KOPT-K1 (cell line): ENCODE results near the gene PPY.
"Not testable (repeated sequence)": the region's sequence is repeated elsewhere in the genome, so short reads cannot be mapped to it uniquely, and the experiment has no call there.

Experiments
- H3K27ac ChIP-seq: fragments of 200-600 bp; sonication (generic); 2 replicates; pipeline ENCODE4 v1.5.1; 2016; ENCODE audit warnings: antibody characterized with exemption, mild to moderate bottlenecking, low read depth, low read length; ENCODE audit not compliant: poor library complexity, severe bottlenecking
- H3K36me3 ChIP-seq: fragments of 200-600 bp; sonication (generic); 2 replicates; pipeline ENCODE4 v1.5.1; 2017; ENCODE audit warnings: antibody characterized with exemption, mild to moderate bottlenecking, low read length, moderate library complexity; ENCODE audit not compliant: insufficient read depth
- H3K9me3 ChIP-seq: fragments of 200-600 bp; sonication (generic); 2 replicates; pipeline ENCODE4 v1.5.1; 2017; ENCODE audit warnings: antibody characterized with exemption, low read length, mild to moderate bottlenecking; ENCODE audit not compliant: insufficient read depth, poor library complexity, severe bottlenecking

Gene PPY

GRCh38 chr17:43951750-43952149, 9.5 kb upstream of the PPY start:
- Histone ChIP-seq H3K36me3 (no peaks in the 10 kb centered on the region), H3K9me3 (no peaks in the 10 kb centered on the region), H3K27ac (no peak overlapping the region)

GRCh38 chr17:43950554-43950953, 8.3 kb upstream of the PPY start:
- Histone ChIP-seq H3K9me3 (no peaks in the 10 kb centered on the region), H3K36me3 (no peaks in the 10 kb centered on the region), H3K27ac (no peak overlapping the region)

GRCh38 chr17:43949781-43950180, 7.5 kb upstream of the PPY start:
- Histone ChIP-seq H3K9me3 (no peaks in the 10 kb centered on the region), H3K27ac (no peak overlapping the region), H3K36me3 (no peaks in the 10 kb centered on the region)

- Histone ChIP-seq H3K36me3 (no peaks in the 10 kb centered on the region), H3K9me3 (no peaks in the 10 kb centered on the region), H3K27ac (no peak overlapping the region)
Measured at GRCh38 chr17:43946781-43947180, 4.5 kb upstream of the PPY start.

- H3K27ac ChIP-seq: no peak overlapping the region
- no peaks in the 10 kb centered on the region for H3K9me3 ChIP-seq
- no peaks in the 10 kb centered on the region for H3K36me3 ChIP-seq
Measured at GRCh38 chr17:43945074-43945829, 3.0 kb upstream of the PPY start.

GRCh38 chr17:43940630-43941029, 1.6 kb downstream of the PPY start:
- Histone ChIP-seq H3K9me3 (no peaks in the 10 kb centered on the region), H3K27ac (no peak overlapping the region), H3K36me3 (no peaks in the 10 kb centered on the region)

- Histone ChIP-seq H3K27ac (no peak overlapping the region), H3K36me3 (no peaks in the 10 kb centered on the region), H3K9me3 (no peaks in the 10 kb centered on the region)
Measured at GRCh38 chr17:43939886-43940285, 2.4 kb downstream of the PPY start.

GRCh38 chr17:43939452-43939851, 2.8 kb downstream of the PPY start:
- H3K36me3 ChIP-seq, H3K27ac ChIP-seq, H3K9me3 ChIP-seq: not testable (repeated sequence)

- Histone ChIP-seq H3K36me3 (no peaks in the 10 kb centered on the region), H3K9me3 (no peaks in the 10 kb centered on the region), H3K27ac (no peak overlapping the region)
Measured at GRCh38 chr17:43938838-43939182, 3.5 kb downstream of the PPY start.

GRCh38 chr17:43936434-43936833, 5.8 kb downstream of the PPY start:
- Histone ChIP-seq H3K9me3 (no peaks in the 10 kb centered on the region), H3K36me3 (no peaks in the 10 kb centered on the region), H3K27ac (no peak overlapping the region)

GRCh38 chr17:43935926-43936261, 6.4 kb downstream of the PPY start:
- Histone ChIP-seq H3K27ac (no peak overlapping the region), H3K36me3 (no peaks in the 10 kb centered on the region), H3K9me3 (no peaks in the 10 kb centered on the region)

GRCh38 chr17:43935204-43935925, 6.9 kb downstream of the PPY start:
- Histone ChIP-seq H3K9me3 (no peaks in the 10 kb centered on the region), H3K27ac (no peak overlapping the region), H3K36me3 (no peaks in the 10 kb centered on the region)

- Histone ChIP-seq H3K9me3 (no peaks in the 10 kb centered on the region), H3K27ac (no peak overlapping the region), H3K36me3 (no peaks in the 10 kb centered on the region)
Measured at GRCh38 chr17:43932923-43933322, 9.4 kb downstream of the PPY start.

- no peaks in the 10 kb centered on the region for H3K9me3 ChIP-seq
- H3K36me3 ChIP-seq: no peaks in the 10 kb centered on the region
- H3K27ac ChIP-seq: no peak overlapping the region
Measured at GRCh38 chr17:43932357-43932756, 9.9 kb downstream of the PPY start.

- H3K36me3 ChIP-seq: no peaks in the 10 kb centered on the region
Measured at GRCh38 chr17:43931062-43931571, 11.2 kb downstream of the PPY start.

GRCh38 chr17:43928609-43929008, 13.7 kb downstream of the PPY start:
- Histone ChIP-seq H3K27ac (no peak overlapping the region), H3K36me3 (no peaks in the 10 kb centered on the region), H3K9me3 (no peaks in the 10 kb centered on the region)

More at GRCh38 chr17:43931062-43931571, 11.2 kb downstream of the PPY start:
- Histone ChIP-seq H3K27ac (no peak overlapping the region), H3K9me3 (no peaks in the 10 kb centered on the region)
